Mesothelial cell of epicardium (in vitro differentiated cells): ENCODE results near the gene ZNF714. TPM values are rescaled to one million over a fixed set of nuclear protein-coding genes. Genes with fewer than 3 reads are reported as not detected.

Experiments
- DNase-seq, 2 experiments: peaks; one replicate each; pipeline ENCODE4 v3.0.0; 2021; ENCODE audit warnings: low spot score in 2 of 2; ENCODE audit not compliant: unreplicated experiment in 2 of 2
- H3K27ac Mint-ChIP-seq: 2 replicates; pipeline ENCODE4 v1.8.0; 2021; ENCODE audit warnings: mixed read lengths
- H3K27me3 Mint-ChIP-seq: 2 replicates; pipeline ENCODE4 v1.8.0; 2021; ENCODE audit warnings: low read depth, mixed read lengths
- H3K36me3 Mint-ChIP-seq: 2 replicates; pipeline ENCODE4 v1.8.0; 2021; ENCODE audit warnings: mixed read lengths
- H3K4me1 Mint-ChIP-seq: 2 replicates; pipeline ENCODE4 v1.8.0; 2021; ENCODE audit warnings: mixed read lengths
- H3K4me3 Mint-ChIP-seq: 2 replicates; pipeline ENCODE4 v1.8.0; 2021; ENCODE audit warnings: mild to moderate bottlenecking, moderate library complexity, mixed read lengths
- H3K9me3 Mint-ChIP-seq: 2 replicates; pipeline ENCODE4 v1.8.0; 2021; ENCODE audit warnings: mixed read lengths
- total RNA-seq: library from RNA; stranded (reverse); gene quantifications from 3 replicates; pipeline ENCODE4 v1.2.1, GENCODE V29; 2021
- TF ChIP-seq, protein P1 (sequence below): fragments of 200-600 bp; sonication (generic); IDR thresholded peaks from one replicate; pipeline ENCODE4 v1.5.0; 2021; ENCODE audit warnings: antibody characterized with exemption; ENCODE audit not compliant: unreplicated experiment

ZNF714 gene
- total RNA-seq, 1 donor from 2014 or later = 33.1 TPM

DNA sequence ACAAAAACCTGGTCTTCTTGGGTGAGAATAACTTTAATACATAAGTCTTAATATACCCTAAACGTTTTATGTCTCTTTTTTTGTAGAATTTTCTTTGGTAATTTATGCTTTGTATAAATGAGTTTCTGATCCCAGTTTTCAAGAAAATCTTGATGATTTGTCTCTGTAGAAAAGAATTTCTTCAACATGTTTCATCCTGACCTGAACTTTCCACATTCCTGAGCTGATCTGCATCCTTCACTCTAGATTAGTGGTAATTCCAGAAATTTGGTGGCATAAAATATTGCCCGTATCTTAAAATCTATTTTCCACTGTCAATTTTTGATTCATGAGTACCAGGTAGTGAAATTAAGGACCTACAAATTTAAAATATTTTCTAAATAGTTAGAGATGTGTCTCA, 16.3 kb downstream of the ZNF714 start:
- DNase-seq = no peak
- TF ChIP-seq, protein P1, sequence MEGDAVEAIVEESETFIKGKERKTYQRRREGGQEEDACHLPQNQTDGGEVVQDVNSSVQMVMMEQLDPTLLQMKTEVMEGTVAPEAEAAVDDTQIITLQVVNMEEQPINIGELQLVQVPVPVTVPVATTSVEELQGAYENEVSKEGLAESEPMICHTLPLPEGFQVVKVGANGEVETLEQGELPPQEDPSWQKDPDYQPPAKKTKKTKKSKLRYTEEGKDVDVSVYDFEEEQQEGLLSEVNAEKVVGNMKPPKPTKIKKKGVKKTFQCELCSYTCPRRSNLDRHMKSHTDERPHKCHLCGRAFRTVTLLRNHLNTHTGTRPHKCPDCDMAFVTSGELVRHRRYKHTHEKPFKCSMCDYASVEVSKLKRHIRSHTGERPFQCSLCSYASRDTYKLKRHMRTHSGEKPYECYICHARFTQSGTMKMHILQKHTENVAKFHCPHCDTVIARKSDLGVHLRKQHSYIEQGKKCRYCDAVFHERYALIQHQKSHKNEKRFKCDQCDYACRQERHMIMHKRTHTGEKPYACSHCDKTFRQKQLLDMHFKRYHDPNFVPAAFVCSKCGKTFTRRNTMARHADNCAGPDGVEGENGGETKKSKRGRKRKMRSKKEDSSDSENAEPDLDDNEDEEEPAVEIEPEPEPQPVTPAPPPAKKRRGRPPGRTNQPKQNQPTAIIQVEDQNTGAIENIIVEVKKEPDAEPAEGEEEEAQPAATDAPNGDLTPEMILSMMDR = no peak
- no peaks in the 10 kb centered on the region for H3K9me3 Mint-ChIP-seq
- no peak overlapping the region for H3K4me3 Mint-ChIP-seq
- peaks cover 52% of the 10 kb centered on the region for H3K4me1 Mint-ChIP-seq
- H3K36me3 Mint-ChIP-seq = peaks cover 29% of the 10 kb centered on the region
- H3K27me3 Mint-ChIP-seq = no peaks in the 10 kb centered on the region
- peak overlapping the region; percentile 94 for H3K27ac Mint-ChIP-seq

DNA sequence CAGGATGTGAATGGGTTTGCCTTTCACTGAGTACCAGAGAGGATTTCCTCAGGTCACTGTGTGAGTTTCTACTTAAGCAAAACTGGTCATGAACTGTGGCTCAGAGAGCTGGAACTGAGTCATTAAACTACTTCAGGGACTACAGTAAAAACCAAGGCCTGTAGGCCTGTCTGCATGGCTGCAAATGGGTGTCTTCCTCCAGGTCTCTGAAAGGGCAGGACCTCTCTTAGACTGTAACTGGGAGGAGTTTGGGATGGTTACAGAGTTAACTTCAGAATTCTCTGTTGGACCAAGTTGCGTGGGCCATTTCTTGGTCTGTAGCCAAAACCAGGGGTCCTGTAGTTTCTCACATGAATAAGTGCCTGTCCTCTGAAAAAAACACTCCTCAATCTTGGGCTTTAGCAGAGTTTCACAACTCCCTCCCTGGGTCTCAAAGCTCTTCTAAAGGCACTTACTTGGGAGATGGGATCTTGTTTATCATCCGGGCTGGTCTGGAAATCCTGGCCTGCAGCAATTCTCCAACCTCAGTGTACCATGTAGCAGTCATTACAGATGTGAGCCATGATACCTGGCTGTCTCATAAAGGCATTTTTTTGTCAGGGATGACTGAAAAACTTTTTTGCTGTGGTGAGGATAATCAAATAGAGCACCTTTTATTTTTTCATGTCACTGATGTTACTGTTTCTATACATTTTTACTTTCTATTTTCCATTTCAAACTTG, 19.7 kb downstream of the ZNF714 start:
- H3K36me3 Mint-ChIP-seq = peaks cover 22% of the 10 kb centered on the region
- peak overlapping the region; percentile 78 for H3K27ac Mint-ChIP-seq
- TF ChIP-seq, protein P1 = no peak
- no peak for DNase-seq
- no peaks in the 10 kb centered on the region for H3K27me3 Mint-ChIP-seq
- no peak overlapping the region for H3K4me3 Mint-ChIP-seq
- no peaks in the 10 kb centered on the region for H3K9me3 Mint-ChIP-seq
- peaks cover 36% of the 10 kb centered on the region for H3K4me1 Mint-ChIP-seq

DNA sequence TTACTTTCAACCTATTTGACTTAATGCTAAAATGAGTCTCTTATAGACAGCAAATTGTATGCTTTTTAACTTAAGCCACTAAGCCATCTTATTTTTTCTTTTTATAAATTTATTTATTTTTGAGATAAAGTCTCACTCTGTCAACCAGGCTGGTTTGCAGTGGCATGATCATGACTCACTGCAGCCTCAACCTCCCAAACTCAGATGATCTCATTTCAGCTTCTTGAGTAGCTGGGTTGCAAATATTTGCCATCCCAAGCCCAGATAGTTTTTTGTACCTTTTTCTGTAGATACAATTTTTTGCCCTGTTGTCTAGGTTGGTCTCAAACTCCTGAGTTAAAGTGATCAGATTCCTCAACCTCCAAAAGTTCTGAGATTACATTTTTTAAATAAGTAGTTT, 27.1 kb downstream of the ZNF714 start:
- no peak overlapping the region for H3K27ac Mint-ChIP-seq
- no peak overlapping the region for H3K4me3 Mint-ChIP-seq
- H3K27me3 Mint-ChIP-seq = no peaks in the 10 kb centered on the region
- peaks cover 27% of the 10 kb centered on the region for H3K9me3 Mint-ChIP-seq
- peaks cover 57% of the 10 kb centered on the region for H3K36me3 Mint-ChIP-seq
- H3K4me1 Mint-ChIP-seq = no peaks in the 10 kb centered on the region
- TF ChIP-seq, protein P1 = no peak
- no peak for DNase-seq

DNA sequence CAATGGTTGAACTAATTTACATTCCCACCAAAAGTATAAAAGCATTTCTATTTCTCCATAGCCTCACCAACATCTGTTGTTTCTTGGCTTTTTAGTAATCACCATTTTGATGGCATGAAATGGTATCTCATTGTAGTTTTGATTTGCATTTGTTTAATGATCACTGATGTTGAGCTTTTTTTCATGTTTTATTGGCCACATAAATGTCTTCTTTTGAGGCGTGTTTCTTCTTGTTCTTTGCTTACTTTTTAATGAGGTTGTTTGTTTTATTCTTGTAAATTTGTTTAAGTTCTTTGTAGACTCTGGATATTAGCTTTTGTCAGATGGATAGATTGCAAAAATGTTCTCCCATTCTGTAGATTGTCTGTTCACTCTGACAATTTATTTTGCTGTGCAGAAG, 28.2 kb downstream of the ZNF714 start:
- Mint-ChIP-seq H3K9me3 (peaks cover 35% of the 10 kb centered on the region), H3K4me3 (no peak overlapping the region), H3K36me3 (peaks cover 62% of the 10 kb centered on the region), H3K4me1 (no peaks in the 10 kb centered on the region), H3K27me3 (no peaks in the 10 kb centered on the region), H3K27ac (no peak overlapping the region)
- no peak for DNase-seq
- TF ChIP-seq, protein P1 = no peak

DNA sequence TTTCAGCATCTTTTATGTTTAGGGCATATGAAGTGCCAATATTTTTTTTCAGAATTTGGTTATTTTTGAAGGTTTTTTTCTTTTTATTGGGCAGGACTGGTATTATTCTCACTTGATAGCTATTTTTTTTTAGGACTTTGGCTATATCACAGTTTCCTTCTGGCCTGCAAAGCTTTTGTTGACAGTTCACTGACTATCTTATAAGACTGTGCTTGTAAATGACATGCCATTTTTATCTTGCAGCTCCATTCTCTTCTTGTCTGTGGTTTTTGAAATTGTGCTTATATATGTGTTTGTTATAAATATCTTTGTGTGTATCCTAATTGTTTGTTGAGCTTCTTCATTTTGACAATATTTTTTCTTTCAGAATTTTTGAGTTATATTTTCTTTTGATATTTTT, 33.4 kb downstream of the ZNF714 start:
- Mint-ChIP-seq H3K27me3 (no peaks in the 10 kb centered on the region), H3K4me3 (no peak overlapping the region), H3K36me3 (peaks cover 74% of the 10 kb centered on the region), H3K4me1 (no peaks in the 10 kb centered on the region), H3K27ac (no peak overlapping the region), H3K9me3 (peaks cover 50% of the 10 kb centered on the region)
- TF ChIP-seq, protein P1 = no peak
- DNase-seq = no peak
